GM12801 (cell line): ENCODE results near the gene RAD51B.

Experiments used
- CTCF ChIP-seq: IDR thresholded peaks from one replicate; pipeline ENCODE4 v1.5.1; 2011; ENCODE audit warnings: control low read depth; ENCODE audit not compliant: insufficient read length; ENCODE audit errors: extremely low read depth

RAD51B gene

GRCh38 chr14:68679301-68679700 is 859.7 kb downstream of the RAD51B start:
- TF ChIP-seq CTCF: no peak

GRCh38 chr14:68679746-68680467 is 860.3 kb downstream of the RAD51B start:
- TF ChIP-seq CTCF: no peak

- no peak for TF ChIP-seq CTCF
Measured at GRCh38 chr14:68680541-68681051, 861.0 kb downstream of the RAD51B start.

- no peak for TF ChIP-seq CTCF
Measured at GRCh38 chr14:68681256-68682011, 861.9 kb downstream of the RAD51B start.

GRCh38 chr14:68682166-68683103 is 862.9 kb downstream of the RAD51B start:
- TF ChIP-seq CTCF: no peak

- TF ChIP-seq CTCF: no peak
Measured at GRCh38 chr14:68683326-68683725, 863.7 kb downstream of the RAD51B start.
